H1 (cell line): ENCODE data around the gene ELSPBP1. TPM values are rescaled to one million over a fixed set of nuclear protein-coding genes. Genes with fewer than 3 reads are reported as not detected.

ENCODE experiments used
- CTCF ChIA-PET: fragments of 300-600 bp; sonication (Branson Sonifier 250); formaldehyde crosslinking; loops from one replicate; lab custom pipeline; 2021; ENCODE audit not compliant: partially characterized antibody; lab: Charles Lee
- POLR2A ChIA-PET: fragments of 300-600 bp; sonication (Branson Sonifier 250); formaldehyde crosslinking; loops from one replicate; lab custom pipeline; 2021; ENCODE audit warnings: inconsistent platforms; ENCODE audit not compliant: partially characterized antibody; lab: Charles Lee
- DNase-seq, 2 experiments: peaks; one replicate each; pipeline versions ENCODE4 v3.0.0 to v3.0.0-alpha.2; 2010 to 2022; ENCODE audit warnings: low spot score in 2 of 2, low read depth in 1 of 2, mixed read lengths in 1 of 2
- FAIRE-seq: peaks from 2 replicates; lab custom pipeline; 2011; peaks lifted over from hg19 to GRCh38; lab: Jason Lieb, UNC
- H2AFZ ChIP-seq: 2 replicates; pipeline ENCODE4 v1.8.1; 2012; ENCODE audit warnings: low read length, inconsistent platforms
- H2AK5ac ChIP-seq: 2 replicates; pipeline ENCODE4 v1.6.1; 2013; ENCODE audit warnings: low read depth, low read length
- H2BK120ac ChIP-seq: replicated peaks from 2 replicates; pipeline ENCODE3; 2013; ENCODE audit warnings: low read depth, low read length, inconsistent platforms
- H2BK12ac ChIP-seq: 2 replicates; pipeline ENCODE4 v1.6.1; 2013; ENCODE audit warnings: low read depth, low read length
- H2BK15ac ChIP-seq: 2 replicates; pipeline ENCODE4 v1.6.1; 2013; ENCODE audit warnings: low read length
- H2BK20ac ChIP-seq: 2 replicates; pipeline ENCODE4 v1.6.1; 2013; ENCODE audit warnings: low read length
- H2BK5ac ChIP-seq: 2 replicates; pipeline ENCODE4 v1.6.1; 2013; ENCODE audit warnings: low read depth, low read length
- H3K14ac ChIP-seq: 2 replicates; pipeline ENCODE4 v1.6.1; 2013; ENCODE audit warnings: inconsistent platforms; ENCODE audit not compliant: insufficient read length
- H3K18ac ChIP-seq: 2 replicates; pipeline ENCODE4 v1.6.1; 2013; ENCODE audit warnings: low read length; ENCODE audit errors: extremely low read depth
- H3K23ac ChIP-seq: 2 replicates; pipeline ENCODE4 v1.6.1; 2013; ENCODE audit warnings: inconsistent platforms; ENCODE audit not compliant: insufficient read length
- H3K23me2 ChIP-seq: 2 replicates; pipeline ENCODE4 v1.6.1; 2013; ENCODE audit warnings: low read depth, low read length
- H3K27ac ChIP-seq: 2 replicates; pipeline ENCODE4 v1.6.1; 2011; ENCODE audit warnings: low read depth, low read length, inconsistent platforms
- H3K27me3 ChIP-seq, 4 experiments: replicated peaks in 1 of 4; 1 replicate in 1 of 4; 2 replicates in 3 of 4; pipeline versions ENCODE4 v1.6.1 to v1.8.1; 2011 to 2013; ENCODE audit warnings: low read length in 3 of 4, mild to moderate bottlenecking in 3 of 4, inconsistent platforms in 2 of 4, mixed read lengths in 2 of 4, moderate library complexity in 1 of 4; ENCODE audit not compliant: control insufficient read depth in 3 of 4, insufficient read depth in 3 of 4; ENCODE audit errors: extremely low read depth in 1 of 4
- H3K36me3 ChIP-seq, 4 experiments: 2 replicates each; pipeline versions ENCODE4 v1.6.1 to v1.8.1; 2011 to 2013; ENCODE audit warnings: mild to moderate bottlenecking in 4 of 4, low read length in 3 of 4, moderate library complexity in 2 of 4, control low read depth in 1 of 4, inconsistent platforms in 1 of 4; ENCODE audit not compliant: insufficient read depth in 4 of 4, control insufficient read depth in 2 of 4
- H3K4ac ChIP-seq: replicated peaks from 2 replicates; pipeline ENCODE3; 2013; ENCODE audit warnings: low read length, low read depth, mixed read lengths, inconsistent platforms; ENCODE audit not compliant: insufficient read length
- H3K4me1 ChIP-seq, 4 experiments: replicated peaks in 1 of 4; 1 replicate in 1 of 4; 2 replicates in 3 of 4; pipeline versions ENCODE4 v1.6.1 to v1.8.1; 2011 to 2013; ENCODE audit warnings: low read length in 3 of 4, inconsistent platforms in 2 of 4, mixed read lengths in 1 of 4; ENCODE audit not compliant: insufficient read depth in 4 of 4, control insufficient read depth in 3 of 4
- H3K4me2 ChIP-seq, 2 experiments: 2 replicates each; pipeline versions ENCODE4 v1.6.1 to v1.8.1; 2011 to 2013; ENCODE audit warnings: low read depth in 2 of 2, low read length in 2 of 2, control low read depth in 1 of 2, inconsistent platforms in 1 of 2, mild to moderate bottlenecking in 1 of 2; ENCODE audit not compliant: insufficient read depth in 1 of 2
- H3K4me3 ChIP-seq, 4 experiments: fragments of 200-600, 300-600 bp in 1 of 4; sonication (generic), shearing (Covaris generic), sonication (Bioruptor Twin) in 1 of 4; 2 replicates each; pipeline versions ENCODE4 v1.5.1 to v1.8.1; 2011 to 2016; ENCODE audit warnings: low read length in 4 of 4, low read depth in 3 of 4, control low read depth in 2 of 4, inconsistent platforms in 2 of 4, mild to moderate bottlenecking in 2 of 4, mixed read lengths in 1 of 4, moderate library complexity in 1 of 4; ENCODE audit not compliant: insufficient read depth in 2 of 4; ENCODE audit errors: extremely low read depth in 1 of 4
- H3K56ac ChIP-seq: replicated peaks from 2 replicates; pipeline ENCODE3; 2013; ENCODE audit warnings: low read depth, mild to moderate bottlenecking, mixed read lengths, low read length, inconsistent platforms; ENCODE audit not compliant: insufficient read length
- H3K79me1 ChIP-seq: 2 replicates; pipeline ENCODE4 v1.6.1; 2013; ENCODE audit warnings: low read depth, low read length, control low read depth
- H3K79me2 ChIP-seq, 2 experiments: 2 replicates each; pipeline versions ENCODE4 v1.6.1 to v1.8.1; 2012 to 2013; ENCODE audit warnings: low read length in 2 of 2, mild to moderate bottlenecking in 2 of 2, inconsistent platforms in 1 of 2; ENCODE audit not compliant: insufficient read depth in 2 of 2, control insufficient read depth in 1 of 2
- H3K9ac ChIP-seq, 4 experiments: replicated peaks in 1 of 4; 1 replicate in 1 of 4; 2 replicates in 3 of 4; pipeline versions ENCODE4 v1.6.1 to v1.8.1; 2011 to 2013; ENCODE audit warnings: low read depth in 3 of 4, low read length in 3 of 4, control low read depth in 2 of 4, mild to moderate bottlenecking in 2 of 4, moderate library complexity in 2 of 4, inconsistent platforms in 1 of 4; ENCODE audit errors: extremely low read depth in 1 of 4
- H3K9me3 ChIP-seq, 2 experiments: 2 replicates each; pipeline versions ENCODE4 v1.6.1 to v1.8.1; 2012 to 2013; ENCODE audit warnings: mild to moderate bottlenecking in 2 of 2, moderate library complexity in 2 of 2, control low read depth in 1 of 2, inconsistent platforms in 1 of 2, low read depth in 1 of 2, low read length in 1 of 2, mixed read lengths in 1 of 2; ENCODE audit not compliant: insufficient read depth in 2 of 2
- H4K20me1 ChIP-seq, 2 experiments: replicated peaks in 1 of 2; 2 replicates each; pipeline versions ENCODE3 to v1.8.1; 2011 to 2013; ENCODE audit warnings: inconsistent platforms in 2 of 2, low read length in 2 of 2, mild to moderate bottlenecking in 1 of 2; ENCODE audit not compliant: insufficient read depth in 2 of 2, control insufficient read depth in 1 of 2
- H4K5ac ChIP-seq: 2 replicates; pipeline ENCODE4 v1.6.1; 2013; ENCODE audit warnings: low read length, low read depth, mixed read lengths, inconsistent platforms; ENCODE audit not compliant: insufficient read length
- H4K8ac ChIP-seq: 2 replicates; pipeline ENCODE4 v1.8.0; 2013; ENCODE audit warnings: mild to moderate bottlenecking, moderate library complexity, low read length, inconsistent platforms; ENCODE audit not compliant: insufficient read depth; ENCODE audit errors: extremely low read depth
- H4K91ac ChIP-seq: replicated peaks from 2 replicates; pipeline ENCODE3; 2013; ENCODE audit warnings: low read length, mixed read lengths, inconsistent platforms; ENCODE audit not compliant: insufficient read length
- BACH1 ChIP-seq: IDR thresholded peaks from 2 replicates; pipeline ENCODE4 v1.6.1; 2012; ENCODE audit warnings: low read length, improper control_type of control experiment
- SP1 ChIP-seq: IDR thresholded peaks from 2 replicates; pipeline ENCODE4 v1.6.1; 2011; ENCODE audit warnings: low read depth, low read length
- WGBS, 2 experiments: shearing (Covaris generic) in 1 of 2; methylation state at CpG; one replicate each; pipeline versions ENCODE4 v1.1.6 to v1.1.7; 2013 to 2015; ENCODE audit warnings: low lambda C conversion rate in 2 of 2, mixed read lengths in 2 of 2, inconsistent platforms in 1 of 2, low coverage in 1 of 2, missing lambda C conversion rate in 1 of 2; ENCODE audit not compliant: insufficient replicate concordance in 2 of 2, insufficient coverage in 1 of 2, insufficient read length in 1 of 2; ENCODE audit errors: extremely low coverage in 1 of 2, missing lambda C conversion rate in 1 of 2; 5-methylcytosine and 5-hydroxymethylcytosine counted together
- polyA plus RNA-seq, 7 experiments: library from polyadenylated mRNA; depleted of rRNA in 3 of 7; stranded (reverse) in 5 of 7; unstranded in 2 of 7; fragments of >200 nt in 5 of 7; fragments of 200-250 nt in 2 of 7; gene quantifications; 1 replicate in 5 of 7; 2 replicates in 1 of 7; 4 replicates in 1 of 7; pipeline versions ENCODE4 v1.2.1 to v1.2.3, GENCODE V29; 2011 to 2013; ENCODE audit warnings: missing spikeins in 2 of 7, mixed read lengths in 2 of 7
- total RNA-seq: library from RNA; stranded (reverse); fragmentation: NEBNext Ultra II Directional; extraction: Animal tissue kit (Norgen Biotek cat#: 25700); gene quantifications from 2 replicates; pipeline ENCODE4 v1.2.1, GENCODE V29; 2021

Gene ELSPBP1
- total and polyA plus RNA-seq, 2 of the 8 experiments (the other 6 are each of a cell fraction or from before 2014, with no cell fraction given): not detected

DNA sequence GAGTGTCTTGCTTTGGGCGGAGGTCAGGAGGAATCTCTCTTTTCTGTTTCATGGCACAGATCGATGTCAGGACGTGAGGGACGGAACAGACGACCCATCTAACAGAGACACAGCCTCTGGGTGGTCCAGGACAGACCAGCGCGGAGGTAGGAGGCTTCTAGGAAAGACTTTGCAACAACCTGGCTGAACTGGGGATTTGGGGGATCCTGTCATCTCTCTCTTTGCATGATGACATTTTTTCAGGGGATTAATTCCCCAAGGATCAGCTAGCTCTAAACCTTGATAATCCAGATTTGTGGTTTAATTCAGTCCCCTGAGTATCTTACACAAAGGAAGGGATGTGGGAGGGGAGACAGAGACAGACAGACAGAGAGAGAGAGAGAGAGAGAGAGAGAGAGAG lies 35.0 kb downstream of the ELSPBP1 start:
- no peak overlapping the region for H3K14ac ChIP-seq
- H4K91ac ChIP-seq: no peak overlapping the region
- no peak overlapping the region for H4K8ac ChIP-seq
- H2BK20ac ChIP-seq: no peak overlapping the region
- FAIRE-seq: no peak
- no peak overlapping the region for H3K9ac ChIP-seq
- H3K4me1 ChIP-seq: no peaks in the 10 kb centered on the region
- no peaks in the 10 kb centered on the region for H3K23me2 ChIP-seq
- H3K4ac ChIP-seq: no peak overlapping the region
- no peak overlapping the region for H3K56ac ChIP-seq
- no peak overlapping the region for H3K4me3 ChIP-seq
- H2AK5ac ChIP-seq: no peak overlapping the region
- H3K27ac ChIP-seq: no peak overlapping the region
- H3K27me3 ChIP-seq: no peaks in the 10 kb centered on the region
- ChIA-PET POLR2A (interaction anchor here (0.6 kb wide), 1 partner anchor 142 kb away, joined by 3 read pairs; no protein-coding TSS in a partner anchor), CTCF (interaction anchor here (1.2 to 1.7 kb wide), 4 partner anchors 10 to 73 kb away, joined by 4 to 9 read pairs (median 6); no protein-coding TSS in a partner anchor)
- 89% methylated on average over 7 of the region's 7 CpGs; no CpG with 5 or more reads in 1 of the 2 experiments for WGBS, 2 experiments
- H2BK15ac ChIP-seq: no peak overlapping the region
- no peak overlapping the region for H3K23ac ChIP-seq
- TF ChIP-seq SP1 (no peak), BACH1 (no peak)
- H4K20me1 ChIP-seq: no peaks in the 10 kb centered on the region
- H4K5ac ChIP-seq: no peak overlapping the region
- no peak overlapping the region for H3K18ac ChIP-seq
- no peaks in the 10 kb centered on the region for H3K9me3 ChIP-seq
- no peak overlapping the region for H2BK12ac ChIP-seq
- no peaks in the 10 kb centered on the region for H3K79me1 ChIP-seq
- no peak overlapping the region for H2BK5ac ChIP-seq
- H3K4me2 ChIP-seq: no peak overlapping the region
- no peaks in the 10 kb centered on the region for H3K79me2 ChIP-seq
- DNase-seq: no peak
- H2AFZ ChIP-seq: peak overlapping the region; percentile 51; the same call in 1 of the 2 replicates
- H3K36me3 ChIP-seq: no peaks in the 10 kb centered on the region
- H2BK120ac ChIP-seq: no peak overlapping the region
